T follicular helper cell (primary cell): ENCODE data around the gene CXCR4.

ENCODE experiments used
- DNase-seq: peaks from one replicate; pipeline ENCODE4 v3.0.0-alpha.2; 2020; ENCODE audit warnings: low read depth

CXCR4 gene

DNA sequence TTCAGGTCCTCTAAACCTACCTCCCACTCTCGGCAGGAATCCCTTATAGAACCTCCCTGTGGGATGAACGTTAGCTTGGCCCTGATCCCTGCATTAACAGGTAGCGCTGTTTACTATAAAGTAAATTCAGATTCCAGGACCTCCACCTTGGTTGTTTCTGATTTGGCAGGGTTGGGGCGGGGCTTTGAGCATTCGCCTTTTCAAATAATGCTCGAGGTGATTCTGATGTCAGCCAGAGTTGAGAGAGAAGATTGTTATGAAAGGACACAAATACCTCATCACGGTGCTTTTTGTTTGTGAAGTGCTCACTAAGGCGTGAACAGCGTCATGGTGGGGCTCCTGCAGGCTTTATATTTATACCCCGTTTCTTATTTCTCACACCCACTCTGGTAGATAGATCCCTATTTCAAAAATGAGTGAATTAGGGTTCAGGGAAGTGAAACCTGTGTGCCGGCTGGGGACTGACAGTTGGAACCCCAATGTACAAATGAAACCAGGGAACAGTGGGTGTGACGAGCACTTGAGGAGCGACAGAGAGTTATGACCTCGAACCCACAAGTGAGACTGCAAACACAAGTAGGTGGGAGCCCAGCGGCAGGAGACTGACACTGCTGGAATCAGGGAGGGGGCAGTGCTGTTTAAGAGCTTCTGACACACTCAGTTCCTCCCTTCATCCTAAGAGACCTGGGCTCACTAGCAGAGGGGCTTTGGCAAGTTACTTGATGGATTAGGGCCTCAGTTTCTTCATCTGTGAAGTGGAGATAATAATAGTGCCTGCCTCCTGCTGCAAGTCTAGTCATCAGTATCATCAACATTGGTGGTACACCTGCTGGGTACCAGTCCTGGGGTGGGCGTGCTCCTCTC lies 14.2 kb upstream of the CXCR4 start:
- DNase-seq = peak; percentile 71

DNA sequence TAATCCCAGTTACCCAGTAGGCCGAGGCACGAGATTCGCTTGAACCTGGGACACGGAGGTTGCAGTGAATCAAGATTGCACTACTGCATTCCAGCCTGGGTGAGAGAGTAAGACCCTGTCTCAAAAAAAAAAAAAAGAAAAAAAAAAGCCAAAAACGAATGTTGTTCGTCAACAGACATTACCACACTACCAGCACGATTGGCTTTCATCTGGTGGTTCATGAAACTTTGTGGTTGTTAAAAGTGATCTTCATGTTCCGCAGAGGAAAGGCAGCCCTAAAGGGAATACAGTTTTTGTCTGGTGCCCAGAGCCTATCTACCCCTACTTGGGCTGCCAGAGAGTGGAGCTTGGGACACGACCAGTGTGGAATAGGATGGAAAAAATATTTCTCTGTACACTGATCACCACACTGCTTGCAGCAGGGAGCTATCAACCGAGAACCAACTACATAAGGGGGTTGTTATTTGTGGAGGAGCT lies 13.6 kb upstream of the CXCR4 start:
- DNase-seq = peak; percentile 37

DNA sequence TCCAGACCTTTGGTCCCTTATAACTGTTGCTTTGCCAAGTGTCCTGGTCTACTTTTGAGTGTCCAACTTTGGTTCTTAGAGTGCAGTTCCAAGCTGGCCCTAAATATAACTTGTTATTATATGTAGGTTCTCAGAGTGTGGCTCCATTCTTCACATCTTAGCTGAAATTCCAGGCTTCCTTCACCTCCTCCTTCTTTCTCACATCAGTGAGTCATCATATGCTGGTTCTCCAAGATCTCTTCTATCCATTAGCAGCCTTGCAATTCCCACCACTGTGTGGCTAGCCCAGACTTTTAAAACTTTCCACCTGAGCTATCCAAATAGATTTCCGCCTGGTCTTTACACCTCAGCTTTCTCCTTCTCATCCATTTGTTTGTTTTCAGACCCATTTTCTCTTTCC lies 12.6 kb upstream of the CXCR4 start:
- DNase-seq = no peak

DNA sequence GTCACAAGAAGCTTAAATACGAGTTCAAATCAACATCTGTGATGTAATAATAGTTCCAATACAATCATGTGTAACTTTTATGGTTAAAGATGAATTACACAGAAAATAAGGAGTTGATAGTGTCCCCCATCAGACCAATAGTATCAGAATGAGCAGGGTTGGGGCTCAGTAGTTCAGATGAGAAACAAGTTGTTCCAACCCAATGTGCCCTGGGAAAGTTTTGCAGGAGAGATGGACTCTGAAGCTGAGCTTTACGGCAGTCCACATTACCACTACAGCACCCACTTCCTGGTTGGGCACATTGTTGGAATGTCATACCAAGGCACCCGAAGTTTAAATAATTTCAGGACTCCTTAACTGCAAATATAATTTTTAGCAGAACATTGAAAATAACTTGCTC lies 12.1 kb upstream of the CXCR4 start:
- DNase-seq = no peak

GRCh38 chr2:136129601-136130000 lies 11.7 kb upstream of the CXCR4 start:
- peak; percentile 44 for DNase-seq

GRCh38 chr2:136128905-136129304 lies 11.0 kb upstream of the CXCR4 start:
- no peak for DNase-seq

GRCh38 chr2:136128366-136128765 lies 10.4 kb upstream of the CXCR4 start:
- no peak for DNase-seq

- DNase-seq = no peak
These were observed 9.4 kb upstream of the CXCR4 start for GRCh38 chr2:136127356-136127755.

- DNase-seq = no peak
These were observed 8.5 kb upstream of the CXCR4 start for GRCh38 chr2:136126421-136126926.

- DNase-seq = no peak
These were observed 8.1 kb upstream of the CXCR4 start for GRCh38 chr2:136126021-136126420.

DNA sequence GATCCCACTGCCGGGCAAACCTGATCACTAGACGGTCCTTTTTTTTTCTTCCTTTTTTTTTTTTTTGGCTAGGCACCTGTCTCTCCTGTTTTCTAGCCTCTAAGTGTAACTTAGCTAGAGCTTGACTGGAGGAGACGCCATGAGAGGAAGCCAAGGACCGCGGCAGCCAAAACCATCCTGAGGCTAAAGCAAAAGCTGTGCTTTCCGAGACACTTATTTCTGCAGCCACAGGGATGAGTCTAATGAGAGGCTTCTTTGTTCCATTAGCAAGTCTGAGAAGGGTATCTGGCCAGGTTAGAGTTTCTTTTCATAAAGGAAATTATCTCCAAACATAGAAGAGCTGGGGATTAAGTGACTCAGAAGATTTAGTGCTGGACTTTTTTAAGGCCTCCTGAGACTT lies 7.3 kb upstream of the CXCR4 start:
- DNase-seq = no peak

GRCh38 chr2:136124805-136125204 lies 6.9 kb upstream of the CXCR4 start:
- no peak for DNase-seq

DNA sequence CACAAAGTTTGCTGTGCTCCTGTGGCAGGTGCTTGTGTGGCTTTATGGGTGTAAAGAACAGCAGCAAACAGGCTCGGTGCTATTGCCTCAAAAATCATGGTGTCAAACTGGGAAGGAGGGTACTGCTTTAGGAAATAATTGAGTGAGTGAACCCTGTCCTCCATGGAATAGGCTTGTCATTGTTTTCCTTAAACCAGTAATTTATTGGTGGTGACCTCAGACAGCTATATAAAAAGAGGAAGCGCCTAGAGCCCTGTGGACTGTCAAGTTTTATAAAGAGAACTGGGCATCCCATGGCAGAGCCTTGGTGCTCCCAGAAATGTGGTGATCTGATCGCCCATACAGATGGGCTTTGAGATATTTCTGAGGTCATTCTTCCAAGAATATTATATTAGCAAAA lies 4.7 kb upstream of the CXCR4 start:
- DNase-seq = no peak

DNA sequence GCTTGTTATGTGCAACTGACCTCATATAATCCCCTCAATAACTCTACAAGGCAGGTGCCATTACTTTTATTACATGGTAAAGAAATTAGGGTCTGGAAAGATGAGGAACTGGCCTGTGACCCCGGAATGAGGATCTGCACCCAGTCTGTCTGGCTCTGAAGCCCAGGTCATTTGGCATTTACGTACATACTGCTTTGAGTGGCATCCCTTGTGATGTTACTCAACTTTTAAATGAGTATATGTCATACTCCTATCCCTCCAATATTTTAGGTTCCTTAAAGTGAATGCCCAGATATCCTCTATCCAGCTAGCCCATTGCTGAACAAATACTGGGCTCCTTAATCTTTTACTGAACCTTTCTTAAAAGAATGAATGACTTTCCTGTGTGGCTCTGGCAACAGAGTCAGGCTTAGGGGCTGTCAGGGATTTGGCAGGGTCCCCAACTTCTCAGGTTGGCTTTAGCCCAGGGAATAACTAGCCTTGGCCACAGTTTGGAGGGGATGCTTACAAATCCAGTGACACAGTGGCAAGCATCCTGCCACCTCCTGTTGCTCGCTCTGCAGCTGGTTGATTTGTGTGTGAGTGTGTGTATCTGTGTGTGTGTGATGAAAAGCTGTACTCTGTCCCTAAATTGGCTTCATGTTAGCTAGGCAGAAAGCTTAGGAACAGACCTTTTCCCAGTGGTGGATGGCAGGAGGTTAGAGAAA lies 3.4 kb upstream of the CXCR4 start:
- no peak for DNase-seq

- DNase-seq = no peak
These were observed 2.0 kb upstream of the CXCR4 start for GRCh38 chr2:136119717-136120675.

DNA sequence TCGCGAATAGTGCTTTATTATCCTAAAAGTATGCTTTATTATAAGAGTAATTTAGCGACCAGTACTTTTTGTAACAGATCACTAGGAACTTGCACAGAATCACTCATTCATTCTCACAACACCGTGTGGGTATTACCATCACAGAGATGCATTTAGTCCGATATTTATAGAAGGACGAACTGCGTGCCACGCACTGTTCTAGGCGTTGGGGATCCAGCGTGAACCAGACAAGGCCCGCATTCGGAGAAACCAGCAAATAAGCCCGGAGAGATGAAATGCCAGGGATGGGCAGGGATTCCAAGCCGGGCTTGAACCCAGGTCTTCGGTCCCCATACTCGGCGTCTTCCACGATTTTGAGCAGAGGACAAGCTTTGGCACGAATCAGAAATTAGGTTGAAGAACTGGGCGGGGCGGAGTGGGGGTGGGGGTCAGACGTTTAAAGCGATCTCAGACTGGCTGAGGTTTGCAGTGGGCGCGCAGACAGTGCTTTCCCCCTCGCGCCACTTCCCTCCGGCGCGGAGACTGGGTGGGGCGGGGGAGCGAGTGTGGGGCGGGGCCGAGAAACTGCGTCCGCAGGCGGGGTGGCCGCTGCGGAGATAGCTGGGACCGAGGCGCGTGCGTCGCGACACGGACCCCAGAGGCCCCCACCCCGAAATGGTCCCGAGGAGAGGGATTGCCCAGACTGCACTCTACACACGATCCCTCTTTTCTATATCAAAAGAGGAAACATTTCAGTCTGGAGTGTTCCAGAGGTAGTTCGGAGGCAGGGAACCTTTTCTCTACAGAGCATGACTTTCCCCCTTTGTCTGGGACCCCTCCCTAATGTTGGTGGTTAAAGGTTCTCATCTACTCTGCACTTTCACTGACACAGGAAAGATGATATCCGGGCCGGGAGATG lies 1.1 kb upstream of the CXCR4 start:
- peak; percentile 82 for DNase-seq

DNA sequence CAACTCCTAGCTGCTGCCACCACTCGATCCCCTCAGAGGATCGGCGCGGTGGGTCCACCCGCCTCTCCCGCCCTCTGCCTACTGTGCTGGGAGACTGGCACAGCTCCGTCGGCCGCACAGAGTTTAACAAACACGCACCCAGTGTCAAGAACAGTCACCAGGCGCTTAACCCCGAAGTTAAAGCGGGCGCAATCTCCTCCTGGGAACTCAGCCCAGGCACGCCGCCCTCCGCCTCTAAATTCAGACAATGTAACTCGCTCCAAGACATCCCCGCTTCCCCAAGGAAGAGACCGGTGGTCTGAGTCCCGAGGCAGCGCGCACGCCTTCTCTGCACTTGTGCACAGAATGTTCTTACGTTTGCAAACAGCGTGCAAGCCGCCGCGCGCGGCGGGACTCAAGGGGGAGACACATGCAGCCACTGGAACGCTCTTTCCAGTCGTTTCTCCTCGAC lies 533 bp downstream of the CXCR4 start:
- peak; percentile 35 for DNase-seq

GRCh38 chr2:136116813-136117390 lies 1.0 kb downstream of the CXCR4 start:
- peak; percentile 63 for DNase-seq

- DNase-seq = peak; percentile 83
These were observed 1.7 kb downstream of the CXCR4 start for GRCh38 chr2:136116151-136116812.
